HepG2 (cell line): ENCODE results near the gene TNS1. TPM values are rescaled to one million over a fixed set of nuclear protein-coding genes. Genes with fewer than 3 reads are reported as not detected.

Experiments used
- ATAC-seq: fragments of 200-7000 bp; cut with Tn5 transposase; 3 replicates; pipeline ENCODE4 v1.9.1; 2020; ENCODE audit warnings: mild to moderate bottlenecking, moderate library complexity
- BruUV-seq: library from RNA; stranded (reverse); fragments of 400-500 nt; replicated peaks from 2 replicates; lab custom pipeline; 2021; lab: Mats Ljungman, UMichigan
- CTCF ChIA-PET: fragments of 300-600 bp; formaldehyde crosslinking; extraction: SDS; loops from one replicate; lab custom pipeline; 2021; ENCODE audit warnings: low total read pairs, inconsistent platforms, low intra/inter-chr PET ratio; lab: Yijun Ruan, JAX
- POLR2A ChIA-PET: fragments of 350-600 bp; sonication (Branson Sonifier 250); formaldehyde crosslinking; loops from one replicate; lab custom pipeline; 2020; ENCODE audit warnings: antibody characterized with exemption, inconsistent platforms; lab: Yijun Ruan, JAX
- DNase-seq: peaks from one replicate; pipeline ENCODE4 v3.0.0-alpha.2; 2015; ENCODE audit warnings: low spot score
- FAIRE-seq: peaks from 3 replicates; lab custom pipeline; 2011; peaks lifted over from hg19 to GRCh38; lab: Jason Lieb, UNC
- H2AFZ ChIP-seq: one replicate; pipeline ENCODE4 v1.6.1; 2011; ENCODE audit warnings: low read length, inconsistent platforms
- H3K27ac ChIP-seq: fragments of 300-600 bp; 3 replicates; pipeline ENCODE4 v1.8.0; 2011; ENCODE audit warnings: mixed run types, mild to moderate bottlenecking, mixed read lengths, low read length, inconsistent platforms; ENCODE audit not compliant: insufficient read depth; ENCODE audit errors: extremely low read length
- H3K27me3 ChIP-seq, 2 experiments: fragments of 200-600 bp in 1 of 2; 2 replicates in 1 of 2; 3 replicates in 1 of 2; pipeline versions ENCODE4 v1.6.0 to v1.8.0; 2011; ENCODE audit warnings: low read length in 2 of 2, mild to moderate bottlenecking in 2 of 2, moderate library complexity in 2 of 2, inconsistent platforms in 1 of 2; ENCODE audit not compliant: insufficient read depth in 2 of 2, control insufficient read depth in 1 of 2
- H3K36me3 ChIP-seq, 2 experiments: fragments of 200-600 bp in 1 of 2; replicated peaks in 1 of 2; 2 replicates in 1 of 2; 3 replicates in 1 of 2; pipeline versions ENCODE4 v1.5.1 to v1.8.0; 2011; ENCODE audit warnings: low read length in 2 of 2, inconsistent platforms in 1 of 2; ENCODE audit not compliant: insufficient read depth in 2 of 2, control insufficient read depth in 1 of 2
- H3K4me1 ChIP-seq: 2 replicates; pipeline ENCODE4 v1.5.1; 2012; ENCODE audit warnings: low read length, inconsistent platforms; ENCODE audit not compliant: insufficient read depth
- H3K4me2 ChIP-seq: 2 replicates; pipeline ENCODE4 v1.6.0; 2011; ENCODE audit warnings: low read depth, low read length, inconsistent platforms
- H3K4me3 ChIP-seq, 3 experiments: fragments of 200-600 bp in 1 of 3; sonication (generic), shearing (Covaris generic) in 1 of 3; replicated peaks in 1 of 3; 2 replicates each; pipeline ENCODE4 v1.5.1; 2011 to 2016; ENCODE audit warnings: low read length in 3 of 3, inconsistent platforms in 2 of 3, low read depth in 2 of 3, mild to moderate bottlenecking in 2 of 3, control low read depth in 1 of 3, mixed read lengths in 1 of 3; ENCODE audit not compliant: insufficient read depth in 1 of 3
- H3K79me2 ChIP-seq: one replicate; pipeline ENCODE4 v1.6.1; 2011; ENCODE audit warnings: low read length, inconsistent platforms; ENCODE audit not compliant: insufficient read depth
- H3K9ac ChIP-seq: 2 replicates; pipeline ENCODE4 v1.6.0; 2011; ENCODE audit warnings: mild to moderate bottlenecking, low read depth, low read length, inconsistent platforms; ENCODE audit not compliant: insufficient read depth
- H3K9me3 ChIP-seq: 2 replicates; pipeline ENCODE4 v1.5.1; 2012; ENCODE audit warnings: mild to moderate bottlenecking, low read length
- H4K20me1 ChIP-seq: 2 replicates; pipeline ENCODE4 v1.6.0; 2011; ENCODE audit warnings: inconsistent platforms, mild to moderate bottlenecking, low read length, moderate library complexity; ENCODE audit not compliant: insufficient read depth
- FUBP1 ChIP-seq: sonication (generic); formaldehyde crosslinking; IDR thresholded peaks from 2 replicates; pipeline ENCODE4 v1.5.1; 2020; ENCODE audit warnings: missing genetic modification reagents, mild to moderate bottlenecking, borderline replicate concordance
- JUNB ChIP-seq: sonication (generic); formaldehyde crosslinking; IDR thresholded peaks from 2 replicates; pipeline ENCODE4 v1.8.0; 2022; ENCODE audit warnings: missing genetic modification reagents, mild to moderate bottlenecking, borderline replicate concordance
- NFE2 ChIP-seq: sonication (generic); formaldehyde crosslinking; IDR thresholded peaks from 2 replicates; pipeline ENCODE4 v1.4.0; 2020; ENCODE audit warnings: missing genetic modification reagents
- PCBP1 ChIP-seq: fragments of 200-400 bp; formaldehyde crosslinking; IDR thresholded peaks from 2 replicates; pipeline ENCODE4 v1.6.1; 2017; ENCODE audit warnings: mild to moderate bottlenecking, low read depth, low read length, borderline replicate concordance
- TAF1 ChIP-seq: sonication (generic); formaldehyde crosslinking; IDR thresholded peaks from 2 replicates; pipeline ENCODE4 v1.4.0; 2020; ENCODE audit warnings: missing genetic modification reagents
- USF2 ChIP-seq, 2 experiments: sonication (generic) in 1 of 2; formaldehyde crosslinking in 1 of 2; IDR thresholded peaks; 2 replicates each; pipeline versions ENCODE4 v1.5.1 to v1.6.1; 2011 to 2020; ENCODE audit warnings: borderline replicate concordance in 1 of 2, low read depth in 1 of 2, low read length in 1 of 2, mild to moderate bottlenecking in 1 of 2, missing genetic modification reagents in 1 of 2, moderate library complexity in 1 of 2
- ZNF20 ChIP-seq: sonication (generic); formaldehyde crosslinking; IDR thresholded peaks from 2 replicates; pipeline ENCODE4 v1.4.0; 2020; ENCODE audit warnings: mild to moderate bottlenecking, moderate library complexity, missing genetic modification reagents
- ZNF253 ChIP-seq: sonication (generic); formaldehyde crosslinking; IDR thresholded peaks from 2 replicates; pipeline ENCODE4 v1.8.0; 2022; ENCODE audit warnings: mild to moderate bottlenecking, missing genetic modification reagents, borderline replicate concordance
- ZNF331 ChIP-seq: sonication (generic); formaldehyde crosslinking; IDR thresholded peaks from 2 replicates; pipeline ENCODE4 v1.4.0; 2020; ENCODE audit warnings: missing genetic modification reagents
- ZNF550 ChIP-seq: sonication (generic); formaldehyde crosslinking; IDR thresholded peaks from 2 replicates; pipeline ENCODE4 v1.4.0; 2020; ENCODE audit warnings: mild to moderate bottlenecking, missing genetic modification reagents, borderline replicate concordance
- WGBS: methylation state at CpG from one replicate; pipeline ENCODE4 v1.1.6; 2017; ENCODE audit warnings: low lambda C conversion rate; 5-methylcytosine and 5-hydroxymethylcytosine counted together
- in situ Hi-C: cut with HindIII; loops from 2 replicates; pipeline ENCODE4 v1.10.0; 2017; ENCODE audit warnings: low pct_unique_long_range_greater_than_20kb; ENCODE audit not compliant: extremely low pct_ligation_motif_present
- intact Hi-C: fragments of 100-400 bp; cut with micrococcal nuclease; formaldehyde crosslinking; loops from one replicate; pipeline ENCODE4 v1.10.0; 2022; ENCODE audit not compliant: unreplicated experiment
- polyA plus RNA-seq, 8 experiments: library from polyadenylated mRNA; depleted of rRNA in 3 of 8; stranded (reverse) in 7 of 8; unstranded in 1 of 8; fragments of >200 nt; fragmentation: Illumina TruSeq in 4 of 8; extraction: Trizol in 4 of 8; gene quantifications; 2 replicates each; pipeline versions ENCODE4 v1.2.1 to v1.2.3, GENCODE V29; 2011 to 2016; ENCODE audit warnings: low read depth in 4 of 8, missing spikeins in 1 of 8, mixed read lengths in 1 of 8; ENCODE audit not compliant: insufficient read depth in 1 of 8
- total RNA-seq, 5 experiments: library from RNA; depleted of rRNA; stranded (reverse); fragments of >200 nt; fragmentation: Illumina TruSeq; extraction: Trizol; gene quantifications; 2 replicates each; pipeline ENCODE4 v1.2.3, GENCODE V29; 2016; ENCODE audit warnings: low read depth in 1 of 5
- TF ChIP-seq, protein P1 (sequence below): sonication (generic); formaldehyde crosslinking; IDR thresholded peaks from 2 replicates; pipeline ENCODE4 v1.4.0; 2020; ENCODE audit warnings: missing genetic modification reagents
- TF ChIP-seq, protein P2 (sequence below): sonication (generic); formaldehyde crosslinking; IDR thresholded peaks from 2 replicates; pipeline ENCODE4 v1.4.0; 2020; ENCODE audit warnings: missing genetic modification reagents

The TNS1 gene
- total and polyA plus RNA-seq, 2 of the 13 experiments (the other 11 are each of a cell fraction or from before 2014, with no cell fraction given): 1.9 to 118 TPM

- TF ChIP-seq USF2 (IDR thresholded peaks at IDR 0.05; ENCODE audit: low read depth, low read length): no peak
- no peak for TF ChIP-seq USF2 (CRISPR knock-in tag; IDR thresholded peaks at IDR 0.05; ENCODE audit: borderline replicate concordance)
These were observed 156.5 kb downstream of the TNS1 start (continued) for GRCh38 chr2:217846321-217846743.

GRCh38 chr2:217845301-217845700 lies 157.5 kb downstream of the TNS1 start:
- 0 out of 2 replicates have a peak, but pooled peaks cover 5% of the 10 kb centered on the region for H3K4me1 ChIP-seq
- BruUV-seq: no TSS peak
- in situ Hi-C loops: no loop called here
- H3K4me3 ChIP-seq: no peak overlapping the region
- POLR2A ChIA-PET: no interaction called here
- H3K4me2 ChIP-seq: no peak overlapping the region
- H3K9ac ChIP-seq: no peak overlapping the region
- no peak for ATAC-seq
- H4K20me1 ChIP-seq: peaks cover 20% of the 10 kb centered on the region; the same call in 1 of the 2 replicates
- no peak for DNase-seq
- intact Hi-C loops: no loop called here
- no peaks in the 10 kb centered on the region for H3K27me3 ChIP-seq
- no peak for FAIRE-seq
- H3K36me3 ChIP-seq: peaks cover 14 to 20% of the 10 kb centered on the region in 2 experiments
- H3K79me2 ChIP-seq: no peaks in the 10 kb centered on the region
- no peak overlapping the region for H2AFZ ChIP-seq
- CTCF ChIA-PET: no interaction called here
- WGBS: 86% methylated on average over 1 of the region's 1 CpG
- H3K9me3 ChIP-seq: peaks cover 25% of the 10 kb centered on the region
- no peak overlapping the region for H3K27ac ChIP-seq
- TF ChIP-seq NFE2 (CRISPR knock-in tag) (no peak), ZNF20 (CRISPR knock-in tag) (no peak), ZNF253 (CRISPR knock-in tag) (no peak), ZNF331 (CRISPR knock-in tag) (no peak), FUBP1 (CRISPR knock-in tag) (no peak), PCBP1 (no peak), JUNB (CRISPR knock-in tag) (no peak), ZNF550 (CRISPR knock-in tag) (no peak), TAF1 (no peak)
- TF ChIP-seq, protein P1, sequence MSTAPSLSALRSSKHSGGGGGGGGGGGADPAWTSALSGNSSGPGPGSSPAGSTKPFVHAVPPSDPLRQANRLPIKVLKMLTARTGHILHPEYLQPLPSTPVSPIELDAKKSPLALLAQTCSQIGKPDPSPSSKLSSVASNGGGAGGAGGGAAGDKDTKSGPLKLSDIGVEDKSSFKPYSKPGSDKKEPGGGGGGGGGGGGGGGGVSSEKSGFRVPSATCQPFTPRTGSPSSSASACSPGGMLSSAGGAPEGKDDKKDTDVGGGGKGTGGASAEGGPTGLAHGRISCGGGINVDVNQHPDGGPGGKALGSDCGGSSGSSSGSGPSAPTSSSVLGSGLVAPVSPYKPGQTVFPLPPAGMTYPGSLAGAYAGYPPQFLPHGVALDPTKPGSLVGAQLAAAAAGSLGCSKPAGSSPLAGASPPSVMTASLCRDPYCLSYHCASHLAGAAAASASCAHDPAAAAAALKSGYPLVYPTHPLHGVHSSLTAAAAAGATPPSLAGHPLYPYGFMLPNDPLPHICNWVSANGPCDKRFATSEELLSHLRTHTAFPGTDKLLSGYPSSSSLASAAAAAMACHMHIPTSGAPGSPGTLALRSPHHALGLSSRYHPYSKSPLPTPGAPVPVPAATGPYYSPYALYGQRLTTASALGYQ (CRISPR knock-in tag): no peak
- TF ChIP-seq, protein P2, sequence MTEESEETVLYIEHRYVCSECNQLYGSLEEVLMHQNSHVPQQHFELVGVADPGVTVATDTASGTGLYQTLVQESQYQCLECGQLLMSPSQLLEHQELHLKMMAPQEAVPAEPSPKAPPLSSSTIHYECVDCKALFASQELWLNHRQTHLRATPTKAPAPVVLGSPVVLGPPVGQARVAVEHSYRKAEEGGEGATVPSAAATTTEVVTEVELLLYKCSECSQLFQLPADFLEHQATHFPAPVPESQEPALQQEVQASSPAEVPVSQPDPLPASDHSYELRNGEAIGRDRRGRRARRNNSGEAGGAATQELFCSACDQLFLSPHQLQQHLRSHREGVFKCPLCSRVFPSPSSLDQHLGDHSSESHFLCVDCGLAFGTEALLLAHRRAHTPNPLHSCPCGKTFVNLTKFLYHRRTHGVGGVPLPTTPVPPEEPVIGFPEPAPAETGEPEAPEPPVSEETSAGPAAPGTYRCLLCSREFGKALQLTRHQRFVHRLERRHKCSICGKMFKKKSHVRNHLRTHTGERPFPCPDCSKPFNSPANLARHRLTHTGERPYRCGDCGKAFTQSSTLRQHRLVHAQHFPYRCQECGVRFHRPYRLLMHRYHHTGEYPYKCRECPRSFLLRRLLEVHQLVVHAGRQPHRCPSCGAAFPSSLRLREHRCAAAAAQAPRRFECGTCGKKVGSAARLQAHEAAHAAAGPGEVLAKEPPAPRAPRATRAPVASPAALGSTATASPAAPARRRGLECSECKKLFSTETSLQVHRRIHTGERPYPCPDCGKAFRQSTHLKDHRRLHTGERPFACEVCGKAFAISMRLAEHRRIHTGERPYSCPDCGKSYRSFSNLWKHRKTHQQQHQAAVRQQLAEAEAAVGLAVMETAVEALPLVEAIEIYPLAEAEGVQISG (CRISPR knock-in tag): no peak
